SK-N-SH treated with all-trans-retinoic acid at 6 μM for 48 hours (cell line): Measurements from ENCODE around the gene NMUR2.

Experiments used
- ATAC-seq: fragments of 200-7000 bp; cut with Tn5 transposase; 3 replicates; pipeline ENCODE4 v1.9.1; 2020; ENCODE audit warnings: mild to moderate bottlenecking, moderate library complexity
- BACH2 ChIP-seq: fragments of 250-450 bp; sonication (Bioruptor Pico); IDR thresholded peaks from 2 replicates; pipeline ENCODE4 v1.9.0; 2021; ENCODE audit warnings: mild to moderate bottlenecking, borderline replicate concordance
- CREB5 ChIP-seq: fragments of 250-450 bp; sonication (Bioruptor Pico); IDR thresholded peaks from 2 replicates; pipeline ENCODE4 v1.5.1; 2020; ENCODE audit warnings: low read depth, mild to moderate bottlenecking, moderate library complexity
- CSDC2 ChIP-seq: fragments of 250-450 bp; sonication (Bioruptor Pico); IDR thresholded peaks from 2 replicates; pipeline ENCODE4 v1.5.0; 2020; ENCODE audit warnings: mild to moderate bottlenecking, moderate library complexity
- CSRNP3 ChIP-seq: fragments of 250-450 bp; sonication (Bioruptor Pico); IDR thresholded peaks from 2 replicates; pipeline ENCODE4 v1.5.1; 2021; ENCODE audit warnings: mild to moderate bottlenecking, moderate library complexity
- ESRRG ChIP-seq: fragments of 250-450 bp; sonication (Bioruptor Pico); IDR thresholded peaks from 2 replicates; pipeline ENCODE4 v1.6.1; 2021; ENCODE audit warnings: mild to moderate bottlenecking
- GLIS3 ChIP-seq: fragments of 250-450 bp; sonication (Bioruptor Pico); IDR thresholded peaks from 2 replicates; pipeline ENCODE4 v1.5.0; 2020; ENCODE audit warnings: mild to moderate bottlenecking, moderate library complexity
- ISL1 ChIP-seq: fragments of 250-450 bp; sonication (Bioruptor Pico); IDR thresholded peaks from 2 replicates; pipeline ENCODE4 v2.1.2; 2022; ENCODE audit warnings: mild to moderate bottlenecking, moderate library complexity
- OSR1 ChIP-seq: fragments of 250-450 bp; sonication (Bioruptor Pico); IDR thresholded peaks from 2 replicates; pipeline ENCODE4 v1.8.0; 2022; ENCODE audit warnings: moderate library complexity, mild to moderate bottlenecking, inconsistent platforms
- PATZ1 ChIP-seq: fragments of 250-450 bp; sonication (Bioruptor Pico); IDR thresholded peaks from 2 replicates; pipeline ENCODE4 v1.8.0; 2020; ENCODE audit warnings: mild to moderate bottlenecking, moderate library complexity, borderline replicate concordance
- POU6F1 ChIP-seq: fragments of 250-450 bp; sonication (Bioruptor Pico); IDR thresholded peaks from 2 replicates; pipeline ENCODE4 v1.8.0; 2021; ENCODE audit warnings: low read depth, mild to moderate bottlenecking, moderate library complexity, borderline replicate concordance
- PPARA ChIP-seq: fragments of 250-450 bp; sonication (Bioruptor Pico); IDR thresholded peaks from 2 replicates; pipeline ENCODE4 v1.5.0; 2020; ENCODE audit warnings: mild to moderate bottlenecking, borderline replicate concordance
- RARB ChIP-seq: fragments of 250-450 bp; sonication (Bioruptor Pico); IDR thresholded peaks from 2 replicates; pipeline ENCODE4 v1.8.0; 2021; ENCODE audit warnings: mild to moderate bottlenecking, moderate library complexity
- SNAI2 ChIP-seq: fragments of 250-450 bp; sonication (Bioruptor Pico); IDR thresholded peaks from 2 replicates; pipeline ENCODE4 v1.5.0; 2020; ENCODE audit warnings: mild to moderate bottlenecking, moderate library complexity
- TCF4 ChIP-seq: fragments of 250-450 bp; sonication (Bioruptor Pico); IDR thresholded peaks from 2 replicates; pipeline ENCODE4 v1.8.0; 2021; ENCODE audit warnings: mild to moderate bottlenecking, moderate library complexity, borderline replicate concordance
- TOX ChIP-seq: fragments of 250-450 bp; sonication (Bioruptor Pico); IDR thresholded peaks from 2 replicates; pipeline ENCODE4 v1.8.0; 2021; ENCODE audit warnings: mild to moderate bottlenecking, moderate library complexity, borderline replicate concordance
- TSHZ2 ChIP-seq: fragments of 250-450 bp; sonication (Bioruptor Pico); IDR thresholded peaks from 2 replicates; pipeline ENCODE4 v1.5.0; 2020; ENCODE audit warnings: mild to moderate bottlenecking, moderate library complexity
- ZC3H10 ChIP-seq: fragments of 250-450 bp; sonication (Bioruptor Pico); IDR thresholded peaks from 2 replicates; pipeline ENCODE4 v1.5.1; 2021; ENCODE audit warnings: mild to moderate bottlenecking, moderate library complexity
- ZFP3 ChIP-seq: fragments of 250-450 bp; sonication (Bioruptor Pico); IDR thresholded peaks from 2 replicates; pipeline ENCODE4 v1.5.0; 2020; ENCODE audit warnings: mild to moderate bottlenecking, moderate library complexity
- ZFP30 ChIP-seq: fragments of 450-650 bp; formaldehyde crosslinking; IDR thresholded peaks from 2 replicates; pipeline ENCODE4 v1.5.0; 2022; ENCODE audit warnings: mild to moderate bottlenecking, moderate library complexity
- ZNF565 ChIP-seq: fragments of 450-650 bp; formaldehyde crosslinking; conservative IDR thresholded peaks from 2 replicates; pipeline ENCODE4 v1.5.0; 2020; ENCODE audit warnings: low read depth, mild to moderate bottlenecking, moderate library complexity
- ZNF70 ChIP-seq: fragments of 450-650 bp; formaldehyde crosslinking; IDR thresholded peaks from 2 replicates; pipeline ENCODE4 v1.5.0; 2020; ENCODE audit warnings: mild to moderate bottlenecking, moderate library complexity
- ZNF8 ChIP-seq: fragments of 450-650 bp; formaldehyde crosslinking; IDR thresholded peaks from 2 replicates; pipeline ENCODE4 v1.5.0; 2020; ENCODE audit warnings: mild to moderate bottlenecking, moderate library complexity

Gene NMUR2

GRCh38 chr5:152369298-152369697 lies 35.8 kb downstream of the NMUR2 start:
- TF ChIP-seq ISL1 (no peak), PATZ1 (no peak), ZFP3 (no peak), ZNF8 (CRISPR knock-in tag) (no peak), CSRNP3 (CRISPR knock-in tag) (no peak), RARB (no peak), ZNF565 (CRISPR knock-in tag) (no peak), ESRRG (CRISPR knock-in tag) (no peak), CSDC2 (CRISPR knock-in tag) (no peak), SNAI2 (CRISPR knock-in tag) (no peak), ZC3H10 (no peak), CREB5 (CRISPR knock-in tag) (no peak), ZNF70 (CRISPR knock-in tag) (no peak), PPARA (no peak), TOX (CRISPR knock-in tag) (no peak), OSR1 (no peak), TSHZ2 (no peak), POU6F1 (CRISPR knock-in tag) (no peak), TCF4 (no peak)
- no peak for ATAC-seq

GRCh38 chr5:152367554-152367953 lies 37.5 kb downstream of the NMUR2 start:
- ATAC-seq: no peak

More at GRCh38 chr5:152367554-152367953, 37.5 kb downstream of the NMUR2 start:
- no peak for TF ChIP-seq BACH2 (CRISPR knock-in tag)
- no peak for TF ChIP-seq TCF4
- no peak for TF ChIP-seq GLIS3 (CRISPR knock-in tag)
- TF ChIP-seq OSR1: no peak
- no peak for TF ChIP-seq ZFP30 (CRISPR knock-in tag)
- TF ChIP-seq ZNF70 (CRISPR knock-in tag): no peak
- TF ChIP-seq TSHZ2: no peak
- no peak for TF ChIP-seq RARB
- TF ChIP-seq CSDC2 (CRISPR knock-in tag): no peak
- TF ChIP-seq ZFP3: no peak
- no peak for TF ChIP-seq ZC3H10
- TF ChIP-seq PATZ1: no peak
- no peak for TF ChIP-seq ESRRG (CRISPR knock-in tag)
- no peak for TF ChIP-seq CSRNP3 (CRISPR knock-in tag)
- TF ChIP-seq PPARA: no peak
- no peak for TF ChIP-seq ZNF565 (CRISPR knock-in tag)
- no peak for TF ChIP-seq SNAI2 (CRISPR knock-in tag)
- TF ChIP-seq CREB5 (CRISPR knock-in tag): no peak
- no peak for TF ChIP-seq TOX (CRISPR knock-in tag)
